CD4-positive, alpha-beta T cell treated with Interleukin-17A for 1 hour (primary cell): ENCODE data around the gene NOTUM.
"Not testable (repeated sequence)": the region's sequence is repeated elsewhere in the genome, so short reads cannot be mapped to it uniquely, and the experiment has no call there.

ENCODE experiments used
- DNase-seq: peaks from one replicate; pipeline ENCODE4 v3.0.0-alpha.2; 2020

The NOTUM gene

DNA sequence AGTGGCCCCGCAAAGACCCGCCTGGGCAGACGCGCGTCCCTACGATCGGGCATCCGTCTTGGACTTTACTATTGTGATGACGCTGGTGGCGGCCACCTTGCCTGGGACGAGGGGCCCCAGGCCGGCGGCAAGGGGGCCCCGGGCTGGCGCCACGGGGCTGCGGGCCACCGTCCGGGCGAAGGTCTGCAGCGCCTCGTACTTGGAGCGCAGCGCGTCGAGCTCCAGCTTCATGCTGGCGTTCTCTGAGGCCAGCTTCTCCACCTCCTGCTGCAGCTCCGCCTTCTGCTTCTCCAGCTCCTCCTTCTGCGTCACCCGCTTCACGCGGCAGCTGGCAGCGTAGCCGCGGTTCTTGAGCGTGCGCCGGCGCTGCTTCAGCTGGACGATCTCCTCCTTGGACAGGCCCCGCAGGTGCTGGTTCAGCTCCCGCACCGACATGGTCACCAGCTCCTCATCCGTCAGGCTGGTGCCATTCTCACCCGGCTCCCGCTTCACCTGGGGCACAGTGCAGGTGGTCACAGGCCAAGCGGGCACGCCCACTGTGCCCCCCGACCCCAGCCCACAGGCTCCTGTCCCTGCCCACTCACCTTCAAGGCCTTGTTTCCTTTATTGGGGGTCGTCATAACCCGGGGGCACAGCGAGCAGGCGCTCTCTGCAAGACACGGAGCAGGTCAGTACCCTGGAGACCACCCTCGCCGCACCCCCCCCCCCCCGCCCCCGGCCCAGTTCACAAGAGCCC lies 38.3 kb downstream of the NOTUM start:
- DNase-seq = no peak

DNA sequence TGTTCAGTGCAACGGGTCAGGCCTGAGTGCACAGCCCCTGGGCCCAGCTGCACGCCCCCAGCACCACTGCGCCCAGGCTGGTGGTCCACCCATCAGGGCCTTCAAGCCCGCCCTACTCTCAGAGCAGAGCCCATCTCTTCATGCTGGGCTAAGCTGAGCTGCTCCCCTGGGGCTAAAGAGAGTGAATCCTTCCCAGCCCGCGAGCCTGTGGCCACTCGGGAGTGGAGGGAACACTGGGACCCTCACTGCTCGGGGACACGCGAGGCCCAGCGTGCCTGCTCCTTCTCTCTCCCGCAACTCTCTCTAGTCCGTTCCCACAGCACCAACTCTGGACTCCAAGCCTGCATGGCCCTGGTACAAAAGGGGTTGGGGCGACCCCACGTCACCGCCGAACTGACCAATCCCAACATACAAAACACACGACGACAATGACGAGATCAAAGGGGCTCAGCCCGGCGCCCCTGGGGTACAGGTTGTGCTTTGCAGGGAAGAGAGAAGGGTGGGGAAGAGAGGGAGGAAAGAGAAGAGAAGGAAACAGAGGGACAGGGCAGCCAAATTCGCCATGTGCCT lies 38.9 kb downstream of the NOTUM start:
- DNase-seq = no peak

DNA sequence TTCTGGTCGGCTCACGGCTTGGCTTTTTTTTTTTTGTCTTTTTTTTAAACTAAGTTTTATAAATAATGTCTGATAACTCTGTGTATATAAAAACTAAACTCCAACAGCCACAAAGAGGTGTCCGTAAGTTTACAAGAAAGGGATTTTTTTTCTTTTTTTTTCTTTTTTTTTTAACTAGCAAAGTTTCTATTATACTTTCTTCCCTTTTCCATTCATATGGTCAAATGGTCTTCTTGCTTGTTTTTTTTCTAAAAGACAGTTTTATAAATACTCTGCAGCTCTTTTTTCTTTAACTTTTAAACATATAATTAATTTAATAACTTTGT lies 39.5 kb downstream of the NOTUM start:
- DNase-seq = no peak

DNA sequence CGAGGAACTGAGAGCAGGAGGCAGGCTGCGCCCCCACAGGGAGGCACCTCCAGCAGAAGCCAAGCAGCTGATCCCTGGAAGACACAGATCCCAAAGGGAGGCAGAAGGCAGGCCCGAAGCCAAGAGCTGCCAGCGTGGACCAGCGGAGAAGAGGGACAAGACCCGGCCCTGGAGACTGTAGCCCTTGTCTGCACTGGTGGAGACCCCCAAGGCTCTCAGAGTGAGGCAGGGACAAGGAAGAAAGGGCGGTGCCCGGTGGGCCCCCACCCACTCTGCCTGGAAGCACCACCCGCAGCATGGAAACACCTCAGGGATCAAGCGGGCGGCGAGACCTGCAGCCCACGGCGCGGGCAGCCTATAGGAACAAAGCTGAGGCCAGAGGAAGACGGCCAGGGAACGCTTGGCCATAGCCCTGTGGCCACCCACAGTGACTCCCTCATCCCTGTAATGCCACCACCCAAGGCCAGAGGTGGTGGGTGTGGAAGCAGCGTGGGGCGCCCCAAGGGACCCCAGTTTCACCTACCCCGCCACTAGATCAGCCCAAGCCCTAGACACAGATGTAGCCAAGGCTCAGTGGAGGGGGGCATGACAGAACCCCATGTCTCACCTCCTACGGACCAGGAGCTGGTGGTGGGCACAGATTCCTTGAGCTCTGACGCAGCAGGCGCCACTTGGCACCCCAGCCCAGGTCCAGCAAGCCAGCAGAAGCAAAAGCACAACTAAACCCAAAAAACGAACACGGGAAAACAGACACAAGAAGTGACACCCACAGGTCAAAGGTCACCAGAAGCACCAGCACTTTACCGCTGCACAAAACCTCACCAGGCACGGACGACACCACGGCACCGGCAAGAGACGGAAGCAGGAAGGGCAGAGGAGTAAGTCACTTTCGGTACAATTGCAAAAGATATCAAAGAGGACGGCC lies 40.1 kb downstream of the NOTUM start:
- DNase-seq = no peak

DNA sequence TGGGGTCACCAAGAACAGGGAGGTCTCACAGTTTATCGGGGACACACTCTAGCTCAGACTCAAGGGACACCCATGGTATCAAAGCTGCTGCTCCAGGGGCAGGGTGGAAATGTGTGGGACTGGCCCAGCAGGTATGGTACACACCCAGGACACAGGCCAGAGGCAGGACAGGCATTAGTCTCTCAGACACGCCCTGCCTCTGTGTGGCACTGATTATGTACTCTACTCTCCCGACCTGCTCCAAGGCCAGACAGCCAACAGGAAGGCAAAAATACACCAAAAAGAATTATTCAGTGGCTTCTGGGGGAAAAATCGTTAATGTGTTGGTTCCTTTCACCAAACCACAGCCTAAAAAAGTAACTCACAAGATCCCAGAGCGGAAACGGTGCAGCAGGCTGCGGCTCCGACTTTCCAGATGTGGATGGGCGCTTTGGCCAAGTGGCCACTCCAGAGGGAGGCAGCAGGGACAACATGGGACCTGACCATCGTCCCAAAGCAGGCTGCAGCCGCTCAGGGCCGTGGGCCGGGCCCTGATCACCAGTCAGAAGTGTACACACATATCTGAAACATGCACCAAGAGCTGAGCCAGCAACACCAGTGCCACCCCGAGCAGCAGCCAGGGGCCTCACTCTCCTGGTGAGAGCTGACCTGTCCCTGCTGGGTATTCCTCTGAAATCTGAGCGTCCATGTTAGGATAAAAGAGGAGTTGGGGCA lies 42.0 kb downstream of the NOTUM start:
- no peak for DNase-seq

DNA sequence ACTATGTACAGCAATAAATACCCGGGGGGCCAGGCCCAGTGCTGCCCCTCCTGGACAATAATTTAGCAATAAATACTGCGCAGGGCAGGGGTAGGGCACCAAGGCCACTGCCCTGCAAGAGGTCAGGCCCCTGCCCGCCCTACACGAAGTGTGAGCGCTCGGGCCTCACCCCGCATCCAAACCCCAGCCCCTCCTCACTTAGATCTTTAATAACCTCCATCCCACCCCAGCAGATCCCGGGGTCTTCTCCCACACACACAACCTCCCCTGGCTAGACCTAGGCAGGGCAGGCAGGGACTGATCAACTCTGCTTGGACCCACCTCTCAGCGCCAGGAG lies 42.7 kb downstream of the NOTUM start:
- not testable (repeated sequence) for DNase-seq

DNA sequence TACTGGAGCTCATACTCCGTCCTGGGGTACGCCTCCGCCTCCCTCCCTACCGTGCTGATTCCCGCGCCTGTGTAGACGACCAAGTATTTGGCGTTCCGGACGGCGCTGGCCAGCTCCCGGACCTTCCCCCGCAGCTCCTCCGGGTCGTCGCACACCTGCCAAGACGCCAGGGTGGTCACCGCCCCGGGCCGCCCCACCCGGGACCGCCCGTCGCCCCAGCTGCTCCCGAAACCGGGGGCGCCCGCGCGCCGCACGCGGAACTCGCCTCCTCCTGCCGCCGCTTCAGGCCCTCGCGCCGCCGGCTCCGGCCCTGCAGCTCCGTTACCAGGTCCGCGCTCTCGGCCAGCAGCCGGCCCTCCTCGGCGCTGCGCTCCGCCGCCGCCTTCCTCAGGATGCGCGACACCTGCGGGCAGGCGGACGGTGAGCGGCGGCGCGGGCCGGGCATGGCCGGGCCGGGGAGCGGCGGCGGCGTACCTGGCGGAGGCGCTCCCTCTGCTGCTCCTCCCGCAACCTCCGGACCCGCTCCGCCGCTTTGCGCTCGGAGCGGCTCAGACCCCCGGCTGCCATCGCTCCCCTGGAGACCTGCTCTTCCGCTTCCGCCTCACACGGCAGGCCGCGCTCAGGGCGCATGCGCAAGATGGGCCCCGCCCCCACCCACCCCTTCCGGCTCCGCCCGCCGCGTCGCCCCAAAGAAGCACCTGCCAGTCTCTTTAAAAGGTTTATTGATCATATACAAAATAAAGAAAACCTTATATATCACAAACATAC lies 43.2 kb downstream of the NOTUM start, which contains the start of gene SIRT7:
SIRT7 (minus strand) TSS at position 612 of the 768 bp plus-strand sequence; CDS start at position 567, 45 bp downstream.
- peak; percentile 89 for DNase-seq

DNA sequence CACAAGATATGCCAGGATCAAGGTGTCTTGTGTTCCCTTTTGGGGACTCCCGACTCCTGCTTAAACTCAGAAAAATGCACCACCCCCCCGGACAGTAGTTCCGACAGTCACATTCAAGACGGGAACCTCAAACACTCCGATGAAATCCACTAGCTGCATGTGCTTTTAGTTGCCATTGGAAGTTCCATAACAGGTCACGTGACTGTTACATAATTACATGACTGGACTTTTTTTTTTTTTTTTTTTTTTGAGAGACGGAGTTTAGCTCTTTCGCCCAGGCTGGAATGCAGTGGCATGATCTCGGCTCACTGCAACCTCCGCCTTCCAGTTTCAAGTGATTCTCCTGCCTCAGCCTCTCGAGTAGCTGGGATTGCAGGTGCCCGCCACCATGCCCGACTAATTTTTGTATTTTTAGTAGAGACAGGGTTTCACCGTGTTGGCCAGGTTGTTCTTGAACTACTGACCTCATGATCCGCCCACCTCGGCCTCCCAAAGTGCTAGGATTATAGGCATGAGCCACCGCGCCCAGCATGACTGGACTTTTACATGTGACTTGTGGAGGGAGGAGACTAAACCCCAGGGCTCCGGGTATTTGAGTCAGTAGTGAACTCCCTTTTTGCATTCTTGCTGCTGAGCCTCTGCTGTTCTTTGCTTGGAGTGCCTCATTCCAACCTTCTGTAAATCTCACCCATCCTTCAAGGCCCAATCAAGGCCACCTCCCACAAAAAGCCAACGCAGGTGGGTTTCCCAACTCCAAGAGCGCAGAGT lies 44.6 kb downstream of the NOTUM start:
- no peak for DNase-seq

DNA sequence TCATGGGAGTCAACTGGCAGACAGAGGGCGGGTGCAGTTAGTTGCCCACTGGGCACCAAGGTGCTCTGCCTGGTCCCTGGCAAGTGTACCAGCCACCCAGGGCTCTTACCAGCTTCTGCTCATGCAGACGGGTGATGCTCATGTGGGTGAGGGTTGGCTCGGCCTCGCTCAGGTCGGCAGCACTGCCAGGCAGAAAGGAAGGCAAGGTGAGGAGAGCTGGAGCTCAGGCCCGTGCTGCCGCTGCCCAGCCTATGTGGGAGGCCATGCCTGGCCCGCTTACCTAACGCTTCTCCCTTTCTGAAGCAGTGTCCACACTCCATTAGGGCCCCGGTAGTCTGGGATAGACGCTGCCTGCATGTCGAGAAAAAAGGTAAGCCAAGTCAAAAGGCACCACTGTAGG lies 45.7 kb downstream of the NOTUM start:
- no peak for DNase-seq

DNA sequence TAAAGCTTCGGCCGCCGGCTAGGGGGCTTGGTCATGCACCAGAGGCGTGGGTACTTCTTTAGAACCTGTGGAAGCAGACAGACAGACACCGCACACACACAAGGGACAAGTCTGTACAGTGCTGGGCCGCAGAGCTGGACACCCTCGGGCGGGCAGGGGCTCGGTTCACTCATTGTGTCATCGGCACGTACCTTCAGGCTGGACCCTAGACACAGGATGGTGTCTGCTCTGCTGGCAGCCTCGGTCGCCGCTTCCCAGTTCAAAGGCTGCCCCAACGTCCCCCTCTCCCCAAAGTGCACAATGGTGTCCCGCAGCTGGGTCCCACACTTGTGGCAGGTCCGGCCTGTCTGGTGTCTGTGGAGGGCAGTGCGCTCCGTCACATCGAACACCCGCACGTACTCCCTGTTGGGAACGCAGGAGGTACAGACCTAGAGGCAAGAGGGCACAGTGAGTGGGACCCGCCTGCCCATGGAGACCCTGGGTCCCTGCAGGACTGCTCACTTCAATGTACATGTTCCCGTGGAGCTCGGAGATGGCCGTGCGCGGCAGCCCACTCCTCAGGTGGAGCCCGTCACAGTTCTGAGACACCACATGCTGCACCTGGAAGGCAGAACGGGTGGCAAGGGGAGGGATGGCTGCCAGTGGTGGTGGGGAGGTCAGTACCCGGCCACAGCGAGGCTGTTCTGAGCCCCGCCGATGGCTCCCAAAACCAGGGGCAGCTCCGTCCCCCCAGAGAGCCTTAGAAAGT lies 46.7 kb downstream of the NOTUM start:
- no peak for DNase-seq

DNA sequence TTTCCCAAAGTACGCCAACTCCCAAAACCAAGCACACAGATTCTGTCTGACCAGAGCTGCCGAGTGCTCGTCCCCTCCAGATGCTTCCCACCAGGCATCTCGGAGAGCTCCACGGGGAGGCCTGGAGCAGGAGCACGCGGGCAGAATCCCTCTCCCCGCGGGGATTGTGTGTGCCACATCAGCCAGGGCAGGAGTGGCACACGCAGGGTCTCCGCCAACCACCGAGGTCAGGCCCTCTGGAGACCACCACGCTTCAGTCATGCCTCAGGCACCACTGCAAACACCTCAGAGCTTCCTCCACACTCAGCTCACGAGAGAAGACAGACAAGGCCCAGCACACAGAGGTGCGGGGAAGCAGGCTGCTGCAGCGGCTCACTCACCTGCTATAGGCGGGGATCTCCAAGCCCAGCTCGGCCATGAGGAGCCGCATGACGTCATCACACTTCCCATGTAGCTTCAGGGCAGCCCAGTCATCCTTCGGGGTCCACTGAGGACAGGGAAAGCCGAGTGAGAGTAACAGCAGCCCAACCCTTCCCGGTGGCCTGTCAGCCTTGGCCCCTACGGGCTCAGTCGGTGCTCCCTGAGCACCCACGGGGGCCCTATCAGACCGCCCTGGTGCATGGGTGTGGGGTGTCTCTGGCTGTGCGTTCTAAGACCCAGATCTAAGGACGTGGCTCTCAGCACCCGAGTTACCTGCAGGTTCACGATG lies 47.4 kb downstream of the NOTUM start:
- no peak for DNase-seq

DNA sequence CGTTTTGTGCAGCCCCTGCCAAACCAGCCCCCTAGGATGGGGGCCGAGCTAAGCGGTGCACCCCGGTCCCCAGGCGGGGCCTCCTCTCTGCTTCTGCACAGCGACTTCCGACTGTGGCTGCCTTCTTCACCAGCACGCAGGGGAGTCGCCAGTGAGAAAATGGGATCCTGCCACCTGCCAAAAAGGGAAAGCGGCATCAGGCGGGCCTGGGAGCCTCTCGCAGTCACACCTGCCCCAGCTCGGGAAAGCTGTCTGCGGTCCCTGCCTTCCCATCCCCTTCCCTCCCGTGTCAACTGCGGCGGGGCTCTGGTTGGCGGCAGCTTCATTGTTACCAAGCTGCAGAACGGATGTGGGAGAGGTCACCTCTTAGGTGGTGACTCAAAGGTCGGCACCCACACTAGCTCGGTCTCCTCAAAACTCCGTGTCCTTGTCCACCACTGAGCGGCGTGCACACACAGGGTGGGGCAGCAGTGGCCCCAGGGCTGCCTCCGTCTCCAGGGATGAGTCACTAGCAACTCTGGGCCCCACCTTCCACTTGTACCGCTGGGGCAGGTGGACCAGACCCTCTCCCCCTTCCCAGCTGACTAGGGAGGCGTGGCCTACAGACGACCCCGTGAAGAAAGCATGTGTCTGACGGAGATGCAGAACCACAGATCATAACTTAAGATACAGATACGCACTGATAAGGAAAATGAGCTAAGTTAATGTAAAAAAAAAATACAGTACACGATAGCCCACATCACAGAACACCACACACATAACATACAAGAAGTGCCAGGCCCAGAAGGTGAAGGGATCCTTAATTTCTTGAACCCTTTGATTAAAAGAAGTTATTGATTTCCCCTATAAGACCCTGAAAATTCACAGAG lies 48.3 kb downstream of the NOTUM start:
- no peak for DNase-seq

DNA sequence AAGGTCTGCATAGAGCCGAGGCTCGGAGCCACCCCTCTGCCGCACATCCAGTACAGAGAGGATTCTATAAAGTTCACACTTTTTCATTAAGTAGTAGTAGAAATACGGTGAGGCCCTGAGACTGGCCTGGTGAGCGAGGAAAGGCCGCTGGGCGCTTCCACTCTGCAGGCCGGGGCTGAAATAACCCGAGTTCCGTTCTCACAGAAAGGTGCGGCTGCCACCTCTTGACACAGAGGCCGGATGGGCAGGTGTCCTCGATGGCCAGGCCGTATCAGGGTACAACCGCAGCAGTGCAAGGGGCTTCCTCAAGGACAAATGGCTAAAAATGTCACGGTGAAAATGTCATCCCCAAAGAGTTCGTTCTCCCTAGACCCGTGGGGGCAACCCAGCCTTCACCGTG lies 49.0 kb downstream of the NOTUM start:
- DNase-seq = no peak

DNA sequence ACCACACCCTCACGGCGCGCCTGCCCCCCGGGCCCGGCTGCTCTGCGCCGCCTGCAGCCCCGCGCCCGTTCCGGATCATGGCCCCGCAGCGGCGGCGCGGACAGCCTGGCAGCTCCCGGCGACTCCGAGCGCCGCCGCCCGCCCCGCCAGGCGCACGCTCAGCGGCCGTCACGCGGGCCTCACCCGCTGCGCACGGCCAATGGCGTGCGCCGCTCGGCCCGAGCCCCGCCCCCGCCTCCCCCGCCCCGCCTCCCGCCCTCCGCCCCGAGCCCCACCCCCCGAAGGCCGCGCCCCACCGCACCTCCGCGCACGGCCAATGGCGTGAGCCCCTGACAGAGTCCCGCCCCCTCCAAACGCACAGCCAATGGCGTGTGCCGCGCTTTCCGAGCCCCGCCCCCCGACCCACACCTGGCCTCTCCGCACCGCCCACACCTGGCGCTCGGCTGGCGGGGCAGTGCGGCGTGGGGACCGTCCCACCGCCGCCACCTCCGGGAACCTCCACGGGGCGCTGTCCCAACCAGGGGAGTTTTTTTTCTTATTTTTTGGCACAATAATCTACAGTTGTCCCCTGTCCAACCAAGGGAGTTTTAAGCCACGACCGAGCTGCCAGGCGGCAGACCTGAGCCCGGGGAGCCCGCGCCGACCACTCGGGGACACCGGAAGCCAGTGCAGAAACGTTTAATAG lies 49.6 kb downstream of the NOTUM start, which contains the start of gene PCYT2:
PCYT2 (minus strand) TSS at position 123 of the 685 bp plus-strand sequence; CDS start at position 79, 44 bp downstream.
- peak; percentile 95 for DNase-seq

DNA sequence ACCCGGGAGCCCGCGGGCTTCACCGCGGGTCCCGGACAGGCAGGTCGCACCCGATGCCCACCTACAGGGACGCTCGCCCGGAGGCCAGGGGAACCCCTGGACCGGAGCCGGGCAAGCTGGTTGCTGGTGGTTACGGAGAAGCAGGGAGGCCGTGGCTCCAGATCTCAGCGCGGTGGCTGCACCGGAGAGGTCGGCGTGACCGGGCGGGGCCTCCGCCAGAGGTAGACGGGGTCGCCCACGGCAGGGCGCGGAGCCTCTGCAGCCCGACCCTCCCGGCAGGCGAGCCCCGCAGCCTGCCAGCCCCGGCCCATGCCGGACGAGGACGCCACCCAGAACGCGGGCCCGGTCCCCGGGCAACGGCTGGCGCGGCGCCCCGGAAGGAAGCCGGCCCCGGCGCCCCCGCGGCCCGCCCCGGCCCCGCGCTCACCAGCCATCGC lies 50.1 kb downstream of the NOTUM start:
- no peak for DNase-seq

DNA sequence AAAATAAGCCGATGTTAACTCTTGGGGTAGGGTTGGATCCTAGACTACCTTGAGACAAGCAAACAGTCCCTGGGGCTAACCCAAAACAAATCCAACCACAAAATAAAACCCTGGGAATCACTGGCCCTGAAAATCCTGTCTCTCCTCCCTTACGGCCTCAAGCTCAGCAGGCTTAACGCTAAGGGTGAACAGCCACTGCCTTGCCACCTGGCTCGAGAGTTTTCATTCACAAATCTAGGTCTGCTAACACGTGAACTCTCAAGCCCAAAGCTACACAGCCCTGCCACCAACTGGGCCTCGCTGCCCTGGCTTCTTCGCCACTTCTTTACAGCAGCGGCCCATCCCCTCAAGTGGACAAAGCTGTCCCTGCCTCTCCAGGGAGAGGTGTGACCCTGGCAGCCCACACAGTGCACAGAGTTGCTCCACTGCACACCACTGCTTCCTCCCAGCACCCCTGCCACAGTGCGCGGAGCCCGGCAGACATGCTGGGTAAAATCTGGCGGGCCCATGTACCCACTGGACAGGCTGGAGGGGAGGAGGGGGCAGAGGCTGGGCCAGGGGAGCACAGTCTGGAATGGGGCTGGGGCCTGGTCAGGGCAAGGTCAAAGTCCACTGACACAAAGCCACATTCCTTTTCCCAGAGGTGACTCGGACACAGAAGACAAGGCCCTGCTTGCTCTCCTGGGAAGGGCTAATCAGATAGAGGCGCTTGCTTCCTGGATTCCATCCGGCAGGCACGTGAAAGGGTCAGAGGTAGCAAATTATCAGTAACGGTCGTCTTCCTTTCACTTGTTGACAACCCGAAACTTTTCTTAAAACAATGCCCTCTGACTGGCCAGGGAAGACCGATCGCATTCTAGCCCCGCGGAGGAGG lies 50.8 kb downstream of the NOTUM start:
- no peak for DNase-seq

DNA sequence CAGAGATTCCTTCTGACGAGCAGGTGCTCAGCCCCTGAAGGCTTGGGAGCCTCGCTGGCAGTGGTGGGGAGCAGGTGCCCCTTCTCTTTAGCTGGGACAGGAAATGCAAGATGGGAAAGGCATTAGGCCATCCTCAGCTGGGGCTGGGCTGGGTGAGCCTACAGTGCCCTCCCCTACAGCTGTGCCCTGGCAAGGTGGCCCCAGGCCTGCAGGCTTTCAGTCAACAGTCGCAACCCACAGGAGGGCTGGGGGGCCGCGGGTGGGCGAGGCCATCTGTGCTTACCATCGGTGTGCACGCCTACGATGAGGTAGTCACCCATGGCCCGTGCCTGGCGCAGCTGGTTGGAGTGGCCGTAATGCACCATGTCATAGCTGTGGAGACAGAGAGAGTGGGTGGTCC lies 51.8 kb downstream of the NOTUM start:
- no peak for DNase-seq
